ENCODE measurements around the gene THRA. TPM values are rescaled to one million over a fixed set of nuclear protein-coding genes. Genes with fewer than 3 reads are reported as not detected.

The THRA gene
- polyA plus RNA-seq, 10 donors = 53.4 to 69.2 (median 63.8) TPM

- no peak for DNase-seq
These were observed 13.3 kb downstream of the THRA start for GRCh38 chr17:40075942-40076498.

- no peak for DNase-seq
These were observed 13.8 kb downstream of the THRA start for GRCh38 chr17:40076591-40076990.

GRCh38 chr17:40079545-40079944 lies 16.8 kb downstream of the THRA start:
- DNase-seq = no peak

- no peak for DNase-seq
These were observed 21.7 kb downstream of the THRA start for GRCh38 chr17:40084477-40084876.

- DNase-seq = no peak
These were observed 23.6 kb downstream of the THRA start for GRCh38 chr17:40086150-40087044.

- DNase-seq = no peak
These were observed 24.5 kb downstream of the THRA start for GRCh38 chr17:40087049-40087794.

- DNase-seq = no peak
These were observed 25.3 kb downstream of the THRA start for GRCh38 chr17:40087903-40088718.

- no peak for DNase-seq
These were observed 26.5 kb downstream of the THRA start for GRCh38 chr17:40089077-40089895.

GRCh38 chr17:40090237-40091119 lies 27.7 kb downstream of the THRA start:
- peak in 1 of 3 donors; percentile 8 for DNase-seq

GRCh38 chr17:40091691-40092397 lies 29.1 kb downstream of the THRA start:
- peak in 1 of 3 donors; percentile 50 for DNase-seq

GRCh38 chr17:40092581-40092980 lies 29.8 kb downstream of the THRA start:
- DNase-seq = no peak

- DNase-seq = no peak
These were observed 30.3 kb downstream of the THRA start for GRCh38 chr17:40093005-40093579.

GRCh38 chr17:40093580-40094201 lies 30.9 kb downstream of the THRA start:
- peak in 1 of 3 donors; percentile 32 for DNase-seq

GRCh38 chr17:40094874-40095273 lies 32.1 kb downstream of the THRA start:
- DNase-seq = peak in 1 of 3 donors; percentile 3

- no peak for DNase-seq
These were observed 32.7 kb downstream of the THRA start for GRCh38 chr17:40095351-40095943.

GRCh38 chr17:40095944-40096791 lies 33.4 kb downstream of the THRA start:
- DNase-seq = peak in 2 of 3 donors; percentile 58 to 72

- no peak for DNase-seq
These were observed 34.3 kb downstream of the THRA start for GRCh38 chr17:40097087-40097486.
